IMR-90 (cell line): ENCODE data around the gene TPPP. TPM values are rescaled to one million over a fixed set of nuclear protein-coding genes. Genes with fewer than 3 reads are reported as not detected.

Source experiments
- ATAC-seq: fragments of 200-7000 bp; cut with Tn5 transposase; 2 replicates; pipeline ENCODE4 v1.9.1; 2020; ENCODE audit warnings: low read depth, mild to moderate bottlenecking, moderate library complexity
- BruUV-seq: library from RNA; stranded (reverse); fragments of 400-500 nt; replicated peaks from 2 replicates; lab custom pipeline; 2021; lab: Mats Ljungman, UMichigan
- CTCF ChIA-PET: fragments of 300-600 bp; formaldehyde crosslinking; extraction: SDS; loops from one replicate; lab custom pipeline; 2021; ENCODE audit warnings: antibody characterized with exemption; lab: Yijun Ruan, JAX
- POLR2A ChIA-PET: fragments of 300-600 bp; sonication (Branson Sonifier 250); formaldehyde crosslinking; loops from one replicate; lab custom pipeline; 2022; ENCODE audit warnings: antibody characterized with exemption; ENCODE audit not compliant: unreplicated experiment; lab: Charles Lee
- DNase-seq: peaks from one replicate; pipeline ENCODE4 v3.0.0; 2013
- H2AFZ ChIP-seq: replicated peaks from 2 replicates; pipeline ENCODE3; 2013; ENCODE audit warnings: low read length, mild to moderate bottlenecking; ENCODE audit not compliant: poor library complexity
- H2AK5ac ChIP-seq: 2 replicates; pipeline ENCODE4 v1.6.1; 2013; ENCODE audit warnings: low read depth, low read length, inconsistent platforms
- H2AK9ac ChIP-seq: replicated peaks from 2 replicates; pipeline ENCODE3; 2013; ENCODE audit warnings: mild to moderate bottlenecking, low read depth, low read length, moderate library complexity; ENCODE audit not compliant: poor library complexity
- H2BK120ac ChIP-seq: 2 replicates; pipeline ENCODE4 v1.6.1; 2013; ENCODE audit warnings: low read depth, low read length, inconsistent platforms
- H2BK15ac ChIP-seq: 3 replicates; pipeline ENCODE4 v1.6.1; 2013; ENCODE audit warnings: low read depth, low read length, inconsistent platforms
- H2BK20ac ChIP-seq: 2 replicates; pipeline ENCODE4 v1.6.1; 2013; ENCODE audit warnings: low read depth, mild to moderate bottlenecking, inconsistent platforms, low read length, moderate library complexity
- H2BK5ac ChIP-seq: 2 replicates; pipeline ENCODE4 v1.6.1; 2013; ENCODE audit warnings: mild to moderate bottlenecking, low read depth, low read length, inconsistent platforms; ENCODE audit not compliant: poor library complexity, severe bottlenecking
- H3K14ac ChIP-seq: replicated peaks from 2 replicates; pipeline ENCODE4 v1.6.1; 2013; ENCODE audit warnings: low read depth, low read length, inconsistent platforms
- H3K18ac ChIP-seq: 2 replicates; pipeline ENCODE4 v1.6.1; 2013; ENCODE audit warnings: low read depth, low read length, control low read depth
- H3K23ac ChIP-seq: 2 replicates; pipeline ENCODE4 v1.6.1; 2013; ENCODE audit warnings: low read depth, low read length, inconsistent platforms
- H3K27ac ChIP-seq: 2 replicates; pipeline ENCODE4 v1.5.1; 2013; ENCODE audit warnings: mild to moderate bottlenecking, control low read depth, low read length; ENCODE audit not compliant: insufficient read depth
- H3K27me3 ChIP-seq: 2 replicates; pipeline ENCODE4 v1.6.1; 2013; ENCODE audit warnings: low read length; ENCODE audit not compliant: control insufficient read depth, insufficient read depth
- H3K36me3 ChIP-seq: 2 replicates; pipeline ENCODE4 v1.6.1; 2013; ENCODE audit warnings: low read length, mixed read lengths; ENCODE audit not compliant: control insufficient read depth, insufficient read depth
- H3K4ac ChIP-seq: 2 replicates; pipeline ENCODE4 v1.6.1; 2013; ENCODE audit warnings: low read depth, low read length, inconsistent platforms
- H3K4me1 ChIP-seq: 2 replicates; pipeline ENCODE4 v1.6.1; 2013; ENCODE audit warnings: low read length, mixed read lengths; ENCODE audit not compliant: control insufficient read depth, insufficient read depth
- H3K4me2 ChIP-seq: 2 replicates; pipeline ENCODE4 v1.6.1; 2013; ENCODE audit warnings: low read depth, mild to moderate bottlenecking, control low read depth, low read length, moderate library complexity
- H3K4me3 ChIP-seq: 2 replicates; pipeline ENCODE4 v1.5.1; 2013; ENCODE audit warnings: low read depth, mild to moderate bottlenecking, control low read depth, low read length, moderate library complexity; ENCODE audit not compliant: insufficient read depth
- H3K56ac ChIP-seq: 2 replicates; pipeline ENCODE4 v1.6.1; 2013; ENCODE audit warnings: low read length, inconsistent platforms; ENCODE audit not compliant: insufficient read depth; ENCODE audit errors: extremely low read depth
- H3K79me1 ChIP-seq, 2 experiments: 2 replicates each; pipeline ENCODE4 v1.6.1; 2013; ENCODE audit warnings: low read length in 2 of 2, inconsistent platforms in 1 of 2, low read depth in 1 of 2
- H3K9ac ChIP-seq: 2 replicates; pipeline ENCODE4 v1.6.1; 2013; ENCODE audit warnings: low read depth, low read length, control low read depth
- H3K9me1 ChIP-seq: 2 replicates; pipeline ENCODE4 v1.6.1; 2013; ENCODE audit warnings: low read length, inconsistent platforms; ENCODE audit not compliant: insufficient read depth
- H3K9me3 ChIP-seq: 2 replicates; pipeline ENCODE4 v1.6.1; 2013; ENCODE audit warnings: low read length; ENCODE audit not compliant: control insufficient read depth, insufficient read depth
- H4K20me1 ChIP-seq: 2 replicates; pipeline ENCODE4 v1.6.1; 2013; ENCODE audit warnings: low read length, inconsistent platforms; ENCODE audit not compliant: insufficient read depth
- H4K5ac ChIP-seq: 2 replicates; pipeline ENCODE4 v1.6.1; 2013; ENCODE audit warnings: mild to moderate bottlenecking, low read depth, low read length, control low read depth
- H4K8ac ChIP-seq, 2 experiments: 2 replicates each; pipeline ENCODE4 v1.6.1; 2013; ENCODE audit warnings: low read depth in 2 of 2, low read length in 2 of 2, control low read depth in 1 of 2, inconsistent platforms in 1 of 2
- H4K91ac ChIP-seq: 2 replicates; pipeline ENCODE4 v1.6.1; 2013; ENCODE audit warnings: low read depth, low read length, inconsistent platforms; ENCODE audit not compliant: insufficient read depth
- FOS ChIP-seq: fragments of 150-350 bp; IDR thresholded peaks from 2 replicates; pipeline ENCODE4 v1.6.1; 2016; ENCODE audit warnings: low read depth, low read length
- WGBS, 2 experiments: methylation state at CpG; one replicate each; pipeline versions ENCODE4 v1.1.5 to v1.1.7; 2013; ENCODE audit warnings: missing lambda C conversion rate in 2 of 2; ENCODE audit not compliant: insufficient read length in 1 of 2; ENCODE audit errors: extremely low coverage in 2 of 2; 5-methylcytosine and 5-hydroxymethylcytosine counted together
- dilution Hi-C: fragments of 300-500 bp; cut with HindIII; formaldehyde crosslinking; loops from one replicate; pipeline ENCODE4 v1.14.3; 2018; ENCODE audit warnings: low sequenced_read_pairs; ENCODE audit not compliant: unreplicated experiment
- in situ Hi-C: fragments of 300-500 bp; cut with MboI; formaldehyde crosslinking; loops from 3 replicates; pipeline ENCODE4 v1.14.3; 2019; ENCODE audit warnings: low sequenced_read_pairs, inconsistent platforms, mixed read lengths
- intact Hi-C: fragments of 100-400 bp; cut with micrococcal nuclease; formaldehyde crosslinking; loops from 2 replicates; pipeline ENCODE4 v1.10.0; 2022
- polyA plus RNA-seq, 3 experiments: library from polyadenylated mRNA; depleted of rRNA; stranded (reverse); fragments of >200 nt; gene quantifications; 2 replicates each; pipeline ENCODE4 v1.2.3, GENCODE V29; 2012; ENCODE audit warnings: low replicate concordance in 1 of 3
- total RNA-seq: library from RNA; depleted of rRNA; stranded (reverse); fragments of >200 nt; gene quantifications from 2 replicates; pipeline ENCODE4 v1.2.3, GENCODE V29; 2012

The TPPP gene
- total and polyA plus RNA-seq, 2 of the 4 experiments (the other 2 are of a cell fraction), result under 0.01 to 0.07 TPM

- no peaks in the 10 kb centered on the region for H3K36me3 ChIP-seq
- H3K14ac ChIP-seq, result no peak overlapping the region
- H3K56ac ChIP-seq, result no peak overlapping the region
- H2AFZ ChIP-seq, result no peak overlapping the region
- H4K91ac ChIP-seq, result no peak overlapping the region
- no TSS peak for BruUV-seq
- no peak overlapping the region for H3K4me2 ChIP-seq
- no peak overlapping the region for H3K4me3 ChIP-seq
- no peak for TF ChIP-seq FOS
- intact Hi-C loops, result no loop called here
- H3K4me1 ChIP-seq, result no peaks in the 10 kb centered on the region; the same call in 1 of the 2 replicates
- H3K18ac ChIP-seq, result no peak overlapping the region
- H3K23ac ChIP-seq, result no peak overlapping the region
- H2BK120ac ChIP-seq, result no peak overlapping the region
- H3K9me3 ChIP-seq, result no peaks in the 10 kb centered on the region
- 87% methylated on average over 8 of the region's 20 CpGs; no CpG with 5 or more reads in 1 of the 2 experiments for WGBS, 2 experiments
- ChIA-PET CTCF (no interaction called here), POLR2A (no interaction called here)
- H2BK15ac ChIP-seq, result no peak overlapping the region
- no peak overlapping the region for H2BK5ac ChIP-seq
- no peaks in the 10 kb centered on the region for H3K79me1 ChIP-seq
- dilution Hi-C loops, result no loop called here
- H3K27ac ChIP-seq, result no peak overlapping the region
- H3K9me1 ChIP-seq, result no peaks in the 10 kb centered on the region
- H3K4ac ChIP-seq, result no peak overlapping the region
- H4K5ac ChIP-seq, result no peak overlapping the region
- no peak overlapping the region for H2BK20ac ChIP-seq
- no peak for DNase-seq
- H3K27me3 ChIP-seq, result peaks cover 15% of the 10 kb centered on the region; the same call in 1 of the 2 replicates
- in situ Hi-C loops, result no loop called here
- no peak overlapping the region for H2AK5ac ChIP-seq
- no peak overlapping the region for H3K9ac ChIP-seq
- ATAC-seq, result no peak
- no peak overlapping the region for H2AK9ac ChIP-seq
- H4K20me1 ChIP-seq, result no peaks in the 10 kb centered on the region
- H4K8ac ChIP-seq, result no peak overlapping the region
Observed at GRCh38 chr5:675111-675870, 17.9 kb downstream of the TPPP start.
